ENCODE results near the gene SLC13A4.
"Not testable (repeated sequence)": the region's sequence is repeated elsewhere in the genome, so short reads cannot be mapped to it uniquely, and the experiment has no call there.

Gene SLC13A4

DNA sequence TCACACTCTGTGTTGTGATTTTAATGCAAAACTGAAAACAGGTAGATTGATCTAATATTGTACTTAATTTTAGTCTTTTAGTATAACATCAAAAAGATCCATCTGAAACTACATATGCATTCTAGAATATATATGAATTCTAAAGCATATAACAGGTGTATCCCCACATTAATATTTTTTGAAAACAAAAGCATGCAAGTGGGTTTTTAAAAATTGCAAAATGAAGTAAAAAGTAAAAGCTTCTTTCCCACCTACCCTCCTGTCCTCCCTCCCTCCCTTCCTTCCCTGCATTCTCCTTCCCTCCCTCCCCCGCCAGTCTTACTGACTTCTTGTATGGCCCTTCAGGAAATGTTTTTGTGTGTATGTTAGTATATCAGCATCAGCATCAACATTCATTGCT lies 80.2 kb downstream of the SLC13A4 start:
- peaks cover 55% of the 10 kb centered on the region for H3K36me3 ChIP-seq (ENCODE audit: control insufficient read depth, insufficient read depth, low read length)
- peaks cover 15% of the 10 kb centered on the region for H3K4me1 ChIP-seq (ENCODE audit: control insufficient read depth, insufficient read depth, low read length, poor library complexity, severe bottlenecking)
- no peak overlapping the region for H3K27ac ChIP-seq (ENCODE audit: low read depth, low read length, severe bottlenecking)
- H3K4me3 ChIP-seq (ENCODE audit: extremely low read depth, insufficient read depth, low read length, poor library complexity, severe bottlenecking), result no peak overlapping the region
- no peaks in the 10 kb centered on the region for H3K9me3 ChIP-seq (ENCODE audit: control insufficient read depth, low read length)
- no CpG with 5 or more reads among the region's 1 CpG for WGBS, 2 experiments (ENCODE audit: insufficient coverage in 2 of 2)

DNA sequence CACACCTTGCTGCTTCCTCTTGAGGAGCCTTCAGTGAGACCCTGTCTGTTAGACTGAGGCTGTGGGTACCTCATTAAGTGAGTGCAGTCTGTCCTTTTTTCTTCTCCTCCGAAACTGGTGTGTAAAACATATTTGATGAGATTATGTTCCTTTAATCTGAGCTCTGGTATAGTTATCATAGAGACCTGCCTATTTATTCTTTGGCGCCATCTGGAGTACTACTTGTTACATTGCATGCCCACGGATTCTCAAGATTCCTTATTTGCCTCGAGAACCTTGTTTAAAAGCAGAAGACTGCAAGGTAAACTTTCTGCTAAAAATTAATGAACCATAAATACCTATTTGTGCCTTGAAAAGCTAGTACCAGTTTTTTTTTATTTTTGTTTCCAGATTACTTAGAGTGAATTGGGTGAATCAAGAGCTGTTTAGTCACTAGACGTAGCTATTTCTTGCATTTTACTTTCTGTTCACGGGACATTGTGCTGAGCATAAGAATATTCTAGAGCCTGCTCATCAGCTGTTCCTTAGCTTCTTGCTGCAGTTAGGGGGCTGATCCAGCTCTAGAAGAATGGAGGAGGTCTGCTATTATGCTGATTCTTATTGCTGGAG lies 82.6 kb downstream of the SLC13A4 start:
- no peaks in the 10 kb centered on the region for H3K9me3 ChIP-seq (ENCODE audit: control insufficient read depth, low read length)
- H3K4me1 ChIP-seq (ENCODE audit: control insufficient read depth, insufficient read depth, low read length, poor library complexity, severe bottlenecking), result peaks cover 8% of the 10 kb centered on the region
- H3K36me3 ChIP-seq (ENCODE audit: control insufficient read depth, insufficient read depth, low read length), result peaks cover 76% of the 10 kb centered on the region
- no peak overlapping the region for H3K4me3 ChIP-seq (ENCODE audit: extremely low read depth, insufficient read depth, low read length, poor library complexity, severe bottlenecking)
- 96 to 100% methylated on average over 2 to 3 of the region's 6 CpGs for WGBS, 2 experiments (ENCODE audit: insufficient coverage in 2 of 2)
- no peak overlapping the region for H3K27ac ChIP-seq (ENCODE audit: low read depth, low read length, severe bottlenecking)

DNA sequence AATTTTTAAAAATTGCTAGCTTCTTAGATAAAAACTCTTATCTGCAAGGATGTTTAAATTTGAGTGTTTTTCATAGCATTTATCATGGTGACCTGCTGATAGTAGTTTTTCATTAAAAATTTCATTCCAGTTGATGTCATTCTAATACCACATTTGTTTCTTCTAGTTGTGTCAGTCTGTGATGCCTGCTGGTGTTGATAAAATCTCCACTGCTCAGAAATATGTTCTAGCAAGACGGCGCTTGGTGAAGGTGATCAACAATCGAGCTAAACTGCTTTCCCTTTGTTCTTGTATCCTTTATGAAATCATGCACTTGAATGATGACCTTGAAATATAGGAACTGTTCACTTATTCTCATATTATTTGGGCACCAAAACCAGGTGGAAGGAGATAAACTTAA lies 83.3 kb downstream of the SLC13A4 start:
- WGBS, 2 experiments (ENCODE audit: insufficient coverage in 2 of 2), result 100% methylated on average over 2 of the region's 3 CpGs; no CpG with 5 or more reads in 1 of the 2 experiments
- peaks cover 81% of the 10 kb centered on the region for H3K36me3 ChIP-seq (ENCODE audit: control insufficient read depth, insufficient read depth, low read length)

DNA sequence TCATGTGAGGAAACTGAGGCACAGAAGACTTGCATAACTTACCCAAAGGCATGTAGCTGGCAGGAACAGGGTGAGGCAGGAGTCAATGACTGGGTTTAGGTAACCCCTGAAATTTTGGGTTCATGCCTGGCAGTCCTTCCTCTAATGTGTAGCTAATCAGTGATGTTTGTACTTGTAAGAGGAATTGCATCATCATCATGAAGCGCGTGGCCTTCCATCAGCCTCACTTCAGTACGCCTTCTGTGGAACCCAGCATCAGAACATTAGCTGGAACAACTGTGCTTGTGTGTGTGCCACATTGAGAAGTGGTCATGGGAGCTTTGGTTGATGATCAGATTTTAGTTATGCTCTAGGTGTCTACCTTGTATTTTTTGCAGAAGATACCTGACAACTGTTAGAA lies 83.8 kb downstream of the SLC13A4 start:
- no peak overlapping the region for H3K27ac ChIP-seq (ENCODE audit: low read depth, low read length, severe bottlenecking)
- no peaks in the 10 kb centered on the region for H3K9me3 ChIP-seq (ENCODE audit: control insufficient read depth, low read length)
- WGBS, 2 experiments (ENCODE audit: insufficient coverage in 2 of 2), result 100% methylated on average over 3 of the region's 3 CpGs
- no peaks in the 10 kb centered on the region for H3K4me1 ChIP-seq (ENCODE audit: control insufficient read depth, insufficient read depth, low read length, poor library complexity, severe bottlenecking)
- H3K4me3 ChIP-seq (ENCODE audit: extremely low read depth, insufficient read depth, low read length, poor library complexity, severe bottlenecking), result no peak overlapping the region
- H3K36me3 ChIP-seq (ENCODE audit: control insufficient read depth, insufficient read depth, low read length), result peaks cover 81% of the 10 kb centered on the region

More for the DNA sequence above, 83.3 kb downstream of the SLC13A4 start:
- Histone ChIP-seq H3K27ac (ENCODE audit: low read depth, low read length, severe bottlenecking) (no peak overlapping the region), H3K4me3 (ENCODE audit: extremely low read depth, insufficient read depth, low read length, poor library complexity, severe bottlenecking) (no peak overlapping the region), H3K9me3 (ENCODE audit: control insufficient read depth, low read length) (no peaks in the 10 kb centered on the region), H3K4me1 (ENCODE audit: control insufficient read depth, insufficient read depth, low read length, poor library complexity, severe bottlenecking) (peaks cover 1% of the 10 kb centered on the region)

DNA sequence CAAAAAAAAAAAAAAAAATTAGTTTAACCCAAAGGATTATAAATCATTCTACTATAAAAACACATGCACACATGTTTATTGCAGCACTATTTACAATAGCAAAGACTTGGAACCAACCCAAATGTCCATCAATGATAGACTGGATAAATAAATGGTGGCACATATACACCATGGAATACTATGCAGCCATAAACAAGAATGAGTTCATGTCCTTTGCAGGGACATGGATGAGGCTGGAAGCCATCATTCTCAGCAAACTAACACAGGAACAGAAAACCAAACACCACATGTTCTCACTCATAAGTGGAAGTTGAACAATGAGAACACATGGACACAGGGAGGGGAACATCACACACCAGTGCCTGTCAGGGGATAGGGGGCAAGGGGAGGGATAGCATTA lies 88.3 kb downstream of the SLC13A4 start:
- not testable (repeated sequence) for H3K9me3 ChIP-seq (ENCODE audit: control insufficient read depth, low read length); H3K4me1 ChIP-seq (ENCODE audit: control insufficient read depth, insufficient read depth, low read length, poor library complexity, severe bottlenecking); H3K27ac ChIP-seq (ENCODE audit: low read depth, low read length, severe bottlenecking); H3K4me3 ChIP-seq (ENCODE audit: extremely low read depth, insufficient read depth, low read length, poor library complexity, severe bottlenecking)
- peaks cover 85% of the 10 kb centered on the region for H3K36me3 ChIP-seq (ENCODE audit: control insufficient read depth, insufficient read depth, low read length)

DNA sequence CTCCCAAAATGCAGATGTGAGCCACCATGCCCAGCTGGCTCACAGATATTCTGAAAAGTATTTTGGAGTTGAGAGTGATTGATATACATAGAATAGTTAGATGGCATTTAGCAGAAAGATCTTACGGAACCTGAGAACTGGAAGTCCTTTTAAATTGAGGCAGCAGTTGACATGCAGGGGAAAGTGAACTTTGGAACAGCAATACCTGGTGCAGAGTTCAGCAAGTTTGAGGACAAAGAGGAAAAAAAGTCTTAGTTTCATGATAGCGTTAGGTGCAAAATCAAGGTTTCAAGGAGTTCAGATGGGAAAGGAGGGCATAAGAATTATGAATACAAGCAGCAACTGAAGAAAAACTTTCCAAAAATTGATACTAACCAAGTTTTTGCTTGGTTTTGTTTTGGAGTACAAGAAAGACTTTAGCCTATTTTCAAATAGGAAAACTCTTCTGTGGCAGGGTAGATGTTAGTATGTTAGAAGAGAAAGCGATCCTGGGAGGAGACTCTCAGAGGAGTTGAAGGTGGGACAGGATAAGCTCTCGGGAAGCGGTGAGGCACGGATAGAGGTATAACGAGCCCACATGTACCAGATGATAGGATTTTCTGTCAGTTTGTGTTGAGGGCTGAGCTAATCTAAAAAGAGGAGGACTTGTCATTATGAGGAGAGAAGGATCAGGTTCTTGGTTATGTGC lies 93.7 kb downstream of the SLC13A4 start:
- no peaks in the 10 kb centered on the region for H3K4me1 ChIP-seq (ENCODE audit: control insufficient read depth, insufficient read depth, low read length, poor library complexity, severe bottlenecking)
- no peak overlapping the region for H3K4me3 ChIP-seq (ENCODE audit: extremely low read depth, insufficient read depth, low read length, poor library complexity, severe bottlenecking)
- no peak overlapping the region for H3K27ac ChIP-seq (ENCODE audit: low read depth, low read length, severe bottlenecking)
- peaks cover 77% of the 10 kb centered on the region for H3K36me3 ChIP-seq (ENCODE audit: control insufficient read depth, insufficient read depth, low read length)
- H3K9me3 ChIP-seq (ENCODE audit: control insufficient read depth, low read length), result no peaks in the 10 kb centered on the region
- 95 to 97% methylated on average over 7 of the region's 7 CpGs for WGBS, 2 experiments (ENCODE audit: insufficient coverage in 2 of 2)
